Omental fat pad (tissue), 4 donors: ENCODE data around the gene RAB6D. TPM values are rescaled to one million over a fixed set of nuclear protein-coding genes. Genes with fewer than 3 reads are reported as not detected.
"Not testable (repeated sequence)": the region's sequence is repeated elsewhere in the genome, so short reads cannot be mapped to it uniquely, and the experiment has no call there.

Source experiments
- ATAC-seq: fragments of 150-250 bp; one replicate; pipeline ENCODE4 v1.9.1; 2016; ENCODE audit warnings: mild to moderate bottlenecking, moderate library complexity; ENCODE audit not compliant: low FRiP score
- DNase-seq: peaks from one replicate; pipeline ENCODE4 v3.0.0-alpha.2; 2019; ENCODE audit warnings: low spot score
- CTCF ChIP-seq, 3 donors: fragments of 450-650 bp; IDR thresholded peaks; one replicate each; pipeline ENCODE4 v1.5.1; 2016 to 2017; ENCODE audit warnings: antibody characterized with exemption in 3 of 3, mild to moderate bottlenecking in 3 of 3, moderate library complexity in 2 of 3
- total RNA-seq, 4 donors: library from RNA; depleted of rRNA; stranded (reverse); fragments of >200 nt; gene quantifications; one replicate each; pipeline ENCODE4 v1.1.0, GENCODE V29; 2016

RAB6D gene
- total RNA-seq, 4 donors from 2014 or later: 0.12 TPM; not detected in 3

- TF ChIP-seq CTCF (IDR thresholded peaks at IDR 0.05): no peak
- no peak for ATAC-seq
- DNase-seq: no peak
Measured at GRCh38 chr2:131369954-131370353, 6.0 kb upstream of the RAB6D start.

GRCh38 chr2:131368493-131369066, 4.6 kb upstream of the RAB6D start:
- DNase-seq, ATAC-seq: not testable (repeated sequence)

GRCh38 chr2:131367352-131367751, 3.4 kb upstream of the RAB6D start:
- ATAC-seq (no peak), DNase-seq (no peak)
- no peak for TF ChIP-seq CTCF (IDR thresholded peaks at IDR 0.05)

GRCh38 chr2:131366643-131367042, 2.7 kb upstream of the RAB6D start:
- DNase-seq (no peak), ATAC-seq (no peak)
- TF ChIP-seq CTCF (IDR thresholded peaks at IDR 0.05): no peak

GRCh38 chr2:131365452-131365851, 1.5 kb upstream of the RAB6D start:
- no peak for ATAC-seq
- TF ChIP-seq CTCF (IDR thresholded peaks at IDR 0.05): no peak

GRCh38 chr2:131363213-131363612, 755 bp downstream of the RAB6D start:
- not testable (repeated sequence) for ATAC-seq, DNase-seq

More at GRCh38 chr2:131365452-131365851, 1.5 kb upstream of the RAB6D start:
- DNase-seq: no peak

- DNase-seq, ATAC-seq: not testable (repeated sequence)
Measured at GRCh38 chr2:131361773-131362172, 2.2 kb downstream of the RAB6D start.

- ATAC-seq, DNase-seq: not testable (repeated sequence)
Measured at GRCh38 chr2:131353167-131353697, 10.7 kb downstream of the RAB6D start.

GRCh38 chr2:131349021-131349420, 14.9 kb downstream of the RAB6D start:
- DNase-seq (no peak), ATAC-seq (no peak)
- TF ChIP-seq CTCF (IDR thresholded peaks at IDR 0.05): no peak

- not testable (repeated sequence) for ATAC-seq, DNase-seq
Measured at GRCh38 chr2:131347035-131347434, 16.9 kb downstream of the RAB6D start.

GRCh38 chr2:131339307-131339706, 24.7 kb downstream of the RAB6D start:
- not testable (repeated sequence) for DNase-seq

GRCh38 chr2:131335319-131335718, 28.6 kb downstream of the RAB6D start:
- not testable (repeated sequence) for DNase-seq, ATAC-seq

More at GRCh38 chr2:131339307-131339706, 24.7 kb downstream of the RAB6D start:
- ATAC-seq: not testable (repeated sequence)

GRCh38 chr2:131332709-131333108, 31.3 kb downstream of the RAB6D start:
- ATAC-seq, DNase-seq: not testable (repeated sequence)

- ATAC-seq, DNase-seq: not testable (repeated sequence)
Measured at GRCh38 chr2:131331000-131331399, 33.0 kb downstream of the RAB6D start.
